H1 (cell line): ENCODE data around the gene PROSER3.

ENCODE experiments used
- CHD2 ChIP-seq: IDR thresholded peaks from 2 replicates; pipeline ENCODE4 v1.6.1; 2012; ENCODE audit warnings: low read length, improper control_type of control experiment
- CTCF ChIP-seq, 3 experiments: IDR thresholded peaks; 1 replicate in 2 of 3; 2 replicates in 1 of 3; pipeline versions ENCODE4 v1.5.1 to v1.6.1; 2011; ENCODE audit warnings: low read length in 3 of 3, mild to moderate bottlenecking in 3 of 3, inconsistent platforms in 2 of 3, low read depth in 1 of 3, moderate library complexity in 1 of 3; ENCODE audit not compliant: insufficient read depth in 1 of 3; ENCODE audit errors: control extremely low read depth in 1 of 3
- EZH2 ChIP-seq: fragments of 200-600 bp; sonication (generic); IDR thresholded peaks from 2 replicates; pipeline ENCODE4 v1.7.1; 2012; ENCODE audit warnings: low read depth, mild to moderate bottlenecking, moderate library complexity, low read length, inconsistent platforms; ENCODE audit not compliant: severe bottlenecking
- KDM5A ChIP-seq: fragments of 200-600 bp; IDR thresholded peaks from 2 replicates; pipeline ENCODE4 v1.7.1; 2012; ENCODE audit warnings: mild to moderate bottlenecking, low read length, inconsistent platforms, mixed read lengths
- MAFK ChIP-seq: IDR thresholded peaks from 2 replicates; pipeline ENCODE4 v1.6.1; 2012; ENCODE audit warnings: low read depth, mild to moderate bottlenecking, improper control_type of control experiment, low read length
- NRF1 ChIP-seq: IDR thresholded peaks from 2 replicates; pipeline ENCODE4 v1.6.1; 2011; ENCODE audit warnings: mild to moderate bottlenecking, low read depth, low read length, improper control_type of control experiment
- POLR2A ChIP-seq, 2 experiments: IDR thresholded peaks; 1 replicate in 1 of 2; 2 replicates in 1 of 2; pipeline ENCODE4 v1.6.1; 2011; ENCODE audit warnings: low read depth in 2 of 2, low read length in 2 of 2, mild to moderate bottlenecking in 2 of 2; ENCODE audit errors: control extremely low read depth in 1 of 2
- POLR2AphosphoS5 ChIP-seq: IDR thresholded peaks from 2 replicates; pipeline ENCODE4 v1.6.1; 2011; ENCODE audit warnings: low read depth, low read length
- RNF2 ChIP-seq: fragments of 200-900, 300-1000 bp; sonication (generic); IDR thresholded peaks from 2 replicates; pipeline ENCODE4 v1.7.1; 2016; ENCODE audit warnings: borderline replicate concordance, low read depth, mild to moderate bottlenecking, antibody characterized with exemption, low read length; ENCODE audit not compliant: poor library complexity, severe bottlenecking; ENCODE audit errors: missing control alignments
- SIN3A ChIP-seq, 2 experiments: IDR thresholded peaks in 1 of 2; conservative IDR thresholded peaks in 1 of 2; 2 replicates each; pipeline ENCODE4 v1.6.1; 2011 to 2012; ENCODE audit warnings: low read length in 2 of 2, improper control_type of control experiment in 1 of 2, low read depth in 1 of 2, mild to moderate bottlenecking in 1 of 2
- TF ChIP-seq, protein P1 (sequence below): IDR thresholded peaks from 2 replicates; pipeline ENCODE4 v1.6.1; 2012; ENCODE audit warnings: inconsistent platforms

GRCh38 chr19:35816262-35816661, 58.3 kb downstream of the PROSER3 start:
- TF ChIP-seq, protein P1, sequence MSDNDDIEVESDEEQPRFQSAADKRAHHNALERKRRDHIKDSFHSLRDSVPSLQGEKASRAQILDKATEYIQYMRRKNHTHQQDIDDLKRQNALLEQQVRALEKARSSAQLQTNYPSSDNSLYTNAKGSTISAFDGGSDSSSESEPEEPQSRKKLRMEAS: no peak
- no peak for TF ChIP-seq POLR2AphosphoS5
- TF ChIP-seq CTCF (IDR thresholded peaks at IDR 0.05; ENCODE audit: control extremely low read depth in 1 of 3, insufficient read depth in 1 of 3, low read depth in 1 of 3, low read length in 3 of 3): no peak
- TF ChIP-seq EZH2: no peak
- TF ChIP-seq MAFK: no peak
- TF ChIP-seq NRF1: no peak
- TF ChIP-seq KDM5A: no peak
- no peak for TF ChIP-seq POLR2A (IDR thresholded peaks at IDR 0.05; ENCODE audit: control extremely low read depth in 1 of 2, low read depth in 2 of 2, low read length in 2 of 2)
- no peak for TF ChIP-seq CHD2
- no peak for TF ChIP-seq RNF2
- no peak for TF ChIP-seq SIN3A (conservative IDR thresholded peaks at IDR 0.05 in 1 of 2, IDR thresholded peaks at IDR 0.05 in 1 of 2; ENCODE audit: low read depth in 1 of 2, low read length in 2 of 2)
